Lung (tissue), 12 donors: ENCODE measurements around the gene CCDC85C. TPM values are rescaled to one million over a fixed set of nuclear protein-coding genes. Genes with fewer than 3 reads are reported as not detected.

Source experiments
- ATAC-seq: fragments of 200-7000 bp; cut with Tn5 transposase; one replicate; pipeline ENCODE4 v1.9.1; 2020; ENCODE audit warnings: moderate number of reproducible peaks; ENCODE audit not compliant: insufficient read depth, low FRiP score
- DNase-seq, 3 donors: peaks; one replicate each; pipeline ENCODE4 v3.0.0-alpha.2; 2013 to 2017
- H3K27ac ChIP-seq, 2 donors: one replicate each; pipeline ENCODE4 v1.5.1; 2013; ENCODE audit warnings: mild to moderate bottlenecking in 2 of 2, moderate library complexity in 2 of 2, control low read depth in 1 of 2, inconsistent platforms in 1 of 2, low read depth in 1 of 2, low read length in 1 of 2
- H3K27me3 ChIP-seq, 3 donors: one replicate each; pipeline ENCODE4 v1.5.1; 2013; ENCODE audit warnings: low read length in 2 of 3; ENCODE audit not compliant: control insufficient read depth in 3 of 3, insufficient read depth in 3 of 3
- H3K36me3 ChIP-seq, 4 donors: one replicate each; pipeline ENCODE4 v1.5.1; 2013; ENCODE audit warnings: low read length in 4 of 4, mild to moderate bottlenecking in 1 of 4, moderate library complexity in 1 of 4; ENCODE audit not compliant: control insufficient read depth in 4 of 4, insufficient read depth in 4 of 4
- H3K4me1 ChIP-seq, 5 donors: one replicate each; pipeline ENCODE4 v1.5.1; 2013; ENCODE audit warnings: low read length in 5 of 5, mild to moderate bottlenecking in 2 of 5, moderate library complexity in 1 of 5; ENCODE audit not compliant: control insufficient read depth in 5 of 5, insufficient read depth in 5 of 5
- H3K4me3 ChIP-seq: one replicate; pipeline ENCODE4 v1.5.1; 2013; ENCODE audit warnings: mild to moderate bottlenecking, control low read depth, moderate library complexity
- H3K9ac ChIP-seq, 2 donors: one replicate each; pipeline ENCODE4 v1.5.1; 2013; ENCODE audit warnings: low read length in 2 of 2, control low read depth in 1 of 2; ENCODE audit not compliant: insufficient read depth in 1 of 2
- H3K9me3 ChIP-seq, 4 donors: one replicate each; pipeline ENCODE4 v1.5.1; 2013; ENCODE audit warnings: low read length in 3 of 4, mild to moderate bottlenecking in 1 of 4, moderate library complexity in 1 of 4; ENCODE audit not compliant: control insufficient read depth in 4 of 4, insufficient read depth in 3 of 4
- CTCF ChIP-seq: IDR thresholded peaks from 2 replicates; pipeline ENCODE4 v1.5.1; 2012; ENCODE audit warnings: mild to moderate bottlenecking; ENCODE audit errors: control extremely low read depth, extremely low read depth
- WGBS, 2 donors: extraction: QIAGEN DNeasy Blood & Tissue Kit; methylation state at CpG; one replicate each; pipeline ENCODE4 v1.1.7; 2013; 5-methylcytosine and 5-hydroxymethylcytosine counted together
- polyA plus RNA-seq, 2 donors: library from polyadenylated mRNA; stranded (reverse); fragments of 200-250 nt; gene quantifications; one replicate each; pipeline ENCODE4 v1.2.1, GENCODE V29; 2013
- total RNA-seq, 2 donors: library from RNA; depleted of rRNA in 1 of 2; stranded (reverse); fragments of >200 nt in 1 of 2; gene quantifications; one replicate each; pipeline ENCODE4 v1.2.1, GENCODE V29; 2014 to 2021
- donor health status: control.
- donor health status: control.
- donor health status: Bipolar disorder and iron deficiency.
- donor health status: healthy.
- donor health status: DM: yes; HTN: yes; CAD: no.

The CCDC85C gene
- total and polyA plus RNA-seq, 4 donors = 2.8 to 19.8 (median 17.6) TPM

- 98 to 99% methylated on average over 4 of the region's 4 CpGs for WGBS, 2 donors
- H3K27ac ChIP-seq = no peak overlapping the region
- DNase-seq (no peak), ATAC-seq (no peak)
- no peaks in the 10 kb centered on the region for H3K27me3 ChIP-seq
- no peak overlapping the region for H3K4me3 ChIP-seq
- H3K36me3 ChIP-seq = peaks cover 0 to 2% (median 0%) of the 10 kb centered on the region in 4 donors
- H3K9me3 ChIP-seq = no peaks in the 10 kb centered on the region
- peaks cover 0 to 14% (median 0%) of the 10 kb centered on the region in 5 donors for H3K4me1 ChIP-seq
- TF ChIP-seq CTCF = no peak
- H3K9ac ChIP-seq = no peak overlapping the region
Observed at GRCh38 chr14:99611646-99612045, 7.6 kb upstream of the CCDC85C start.

- no peak for TF ChIP-seq CTCF
- no peak overlapping the region for H3K27ac ChIP-seq
- peaks cover 0 to 21% (median 5%) of the 10 kb centered on the region in 5 donors for H3K4me1 ChIP-seq
- no peaks in the 10 kb centered on the region for H3K9me3 ChIP-seq
- ATAC-seq (no peak), DNase-seq (peak in 1 of 3 donors; percentile 24)
- WGBS, 2 donors = 71 to 73% methylated on average over 10 of the region's 10 CpGs
- peaks cover 0 to 2% (median 0%) of the 10 kb centered on the region in 4 donors for H3K36me3 ChIP-seq
- no peaks in the 10 kb centered on the region for H3K27me3 ChIP-seq
- H3K9ac ChIP-seq = no peak overlapping the region
- no peak overlapping the region for H3K4me3 ChIP-seq
Observed at GRCh38 chr14:99609245-99610170, 5.5 kb upstream of the CCDC85C start.

- Histone ChIP-seq H3K9ac (no peak overlapping the region), H3K27ac (no peak overlapping the region), H3K4me1 (peaks cover 0 to 21% (median 5%) of the 10 kb centered on the region in 5 donors), H3K36me3 (peaks cover 0 to 2% (median 0%) of the 10 kb centered on the region in 4 donors), H3K9me3 (no peaks in the 10 kb centered on the region), H3K27me3 (peaks cover 0 to under 1% (median 0%) of the 10 kb centered on the region in 3 donors), H3K4me3 (no peak overlapping the region)
- TF ChIP-seq CTCF = no peak
- WGBS, 2 donors = 93 to 100% methylated on average over 2 of the region's 2 CpGs
- DNase-seq (no peak), ATAC-seq (no peak)
Observed at GRCh38 chr14:99608591-99608990, 4.6 kb upstream of the CCDC85C start.
